Measurements from ENCODE around the gene MCM10.
"Not testable (repeated sequence)": the region's sequence is repeated elsewhere in the genome, so short reads cannot be mapped to it uniquely, and the experiment has no call there.

DNA sequence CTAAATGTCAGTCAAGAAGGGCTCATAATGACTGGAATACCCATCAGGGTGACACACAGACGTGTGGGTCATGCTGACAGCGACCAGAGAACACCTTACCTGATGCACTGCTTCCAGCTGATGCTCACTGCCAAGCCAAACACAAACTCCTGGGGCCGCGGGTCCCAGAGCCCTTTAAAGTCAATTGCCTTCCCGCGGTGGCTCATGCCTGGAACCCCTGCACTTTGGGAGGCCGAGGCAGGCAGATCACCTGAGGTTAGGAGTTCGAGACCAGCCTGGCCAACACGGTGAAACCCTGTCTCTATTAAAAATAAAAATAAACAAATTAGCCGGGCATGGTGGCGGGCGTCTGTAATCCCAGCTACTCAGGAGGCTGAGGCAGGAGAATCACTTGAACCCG, 73.4 kb downstream of the MCM10 start:
- TF ChIP-seq, protein P1, sequence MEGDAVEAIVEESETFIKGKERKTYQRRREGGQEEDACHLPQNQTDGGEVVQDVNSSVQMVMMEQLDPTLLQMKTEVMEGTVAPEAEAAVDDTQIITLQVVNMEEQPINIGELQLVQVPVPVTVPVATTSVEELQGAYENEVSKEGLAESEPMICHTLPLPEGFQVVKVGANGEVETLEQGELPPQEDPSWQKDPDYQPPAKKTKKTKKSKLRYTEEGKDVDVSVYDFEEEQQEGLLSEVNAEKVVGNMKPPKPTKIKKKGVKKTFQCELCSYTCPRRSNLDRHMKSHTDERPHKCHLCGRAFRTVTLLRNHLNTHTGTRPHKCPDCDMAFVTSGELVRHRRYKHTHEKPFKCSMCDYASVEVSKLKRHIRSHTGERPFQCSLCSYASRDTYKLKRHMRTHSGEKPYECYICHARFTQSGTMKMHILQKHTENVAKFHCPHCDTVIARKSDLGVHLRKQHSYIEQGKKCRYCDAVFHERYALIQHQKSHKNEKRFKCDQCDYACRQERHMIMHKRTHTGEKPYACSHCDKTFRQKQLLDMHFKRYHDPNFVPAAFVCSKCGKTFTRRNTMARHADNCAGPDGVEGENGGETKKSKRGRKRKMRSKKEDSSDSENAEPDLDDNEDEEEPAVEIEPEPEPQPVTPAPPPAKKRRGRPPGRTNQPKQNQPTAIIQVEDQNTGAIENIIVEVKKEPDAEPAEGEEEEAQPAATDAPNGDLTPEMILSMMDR (IDR thresholded peaks at IDR 0.05), result not testable (repeated sequence)
- TF ChIP-seq EP300 (IDR thresholded peaks at IDR 0.05), result not testable (repeated sequence)

Measured in tibial nerve (tissue), 4 donors.